Myocyte (in vitro differentiated cells): ENCODE data around the gene DIO3. TPM values are rescaled to one million over a fixed set of nuclear protein-coding genes. Genes with fewer than 3 reads are reported as not detected.

Experiments used
- DNase-seq: peaks from one replicate; pipeline ENCODE4 v3.0.0-alpha.2; 2012; ENCODE audit warnings: low read depth
- microRNA counts: library from miRNA; unstranded; fragments of <30 nt; microRNA quantifications from one replicate; lab custom pipeline; 2016
- total RNA-seq: library from RNA; depleted of rRNA; stranded (reverse); fragments of >200 nt; gene quantifications from 2 replicates; pipeline ENCODE4 v1.2.3, GENCODE V29; 2014

The DIO3 gene
- total RNA-seq, 1 donor from 2014 or later = not detected

- DNase-seq = no peak
Measured at GRCh38 chr14:101595887-101596721, 34.8 kb downstream of the DIO3 start.

- no peak for DNase-seq
Measured at GRCh38 chr14:101596742-101597141, 35.4 kb downstream of the DIO3 start.

GRCh38 chr14:101598159-101598558 lies 36.9 kb downstream of the DIO3 start:
- DNase-seq = no peak

GRCh38 chr14:101598571-101599233 lies 37.4 kb downstream of the DIO3 start:
- no peak for DNase-seq

GRCh38 chr14:101599234-101599885 lies 38.1 kb downstream of the DIO3 start:
- no peak for DNase-seq

GRCh38 chr14:101600336-101600890 lies 39.1 kb downstream of the DIO3 start:
- no peak for DNase-seq

- no peak for DNase-seq
Measured at GRCh38 chr14:101600891-101601605, 39.8 kb downstream of the DIO3 start.

- no peak for DNase-seq
Measured at GRCh38 chr14:101601606-101602465, 40.5 kb downstream of the DIO3 start.

- DNase-seq = no peak
Measured at GRCh38 chr14:101602466-101602840, 41.2 kb downstream of the DIO3 start.

- no peak for DNase-seq
Measured at GRCh38 chr14:101603096-101603495, 41.8 kb downstream of the DIO3 start.

- no peak for DNase-seq
Measured at GRCh38 chr14:101604228-101604934, 43.1 kb downstream of the DIO3 start.

GRCh38 chr14:101604935-101605780 lies 43.9 kb downstream of the DIO3 start:
- peak; percentile 48 for DNase-seq

GRCh38 chr14:101605836-101606235 lies 44.5 kb downstream of the DIO3 start:
- DNase-seq = no peak

MicroRNAs within 50 kb of the gene (microRNA counts, 767-probe panel; counts per million panel counts)
- microRNA hsa-miR-1247-5p (lab: Ali Mortazavi, UCI) = not detected

Other genes starting within 250 kb of the DIO3 start
- gene PPP2R5C, start 200.2 kb downstream of the DIO3 start, total RNA-seq = 98.0 and 103 TPM in 2 replicates